ENCODE results near the gene TOMM5. TPM values are rescaled to one million over a fixed set of nuclear protein-coding genes. Genes with fewer than 3 reads are reported as not detected.
"Not testable (repeated sequence)": the region's sequence is repeated elsewhere in the genome, so short reads cannot be mapped to it uniquely, and the experiment has no call there.

Gene TOMM5
- total RNA-seq, 1 donor from 2014 or later: 72.0 TPM

- H3K4me3 ChIP-seq (ENCODE audit: low read length in 3 of 3): no peak overlapping the region
- H3K9ac ChIP-seq (ENCODE audit: low read depth in 1 of 3, low read length in 3 of 3): no peak overlapping the region
Measured at GRCh38 chr9:37617161-37617560, 24.8 kb upstream of the TOMM5 start.

GRCh38 chr9:37611961-37612360 lies 19.6 kb upstream of the TOMM5 start:
- H3K4me1 ChIP-seq (ENCODE audit: control insufficient read depth in 3 of 3, insufficient read depth in 3 of 3, low read length in 3 of 3): no peaks in the 10 kb centered on the region
- H3K4me3 ChIP-seq (ENCODE audit: low read length in 3 of 3): no peak overlapping the region
- H3K27me3 ChIP-seq (ENCODE audit: control insufficient read depth in 3 of 3, insufficient read depth in 3 of 3, low read length in 3 of 3): peaks cover 0 to 3% (median 0%) of the 10 kb centered on the region in 3 donors
- H3K36me3 ChIP-seq (ENCODE audit: control insufficient read depth in 3 of 3, insufficient read depth in 3 of 3, low read length in 3 of 3): no peaks in the 10 kb centered on the region
- no peak overlapping the region for H3K9ac ChIP-seq (ENCODE audit: low read depth in 1 of 3, low read length in 3 of 3)
- no peak overlapping the region for H3K27ac ChIP-seq (ENCODE audit: low read depth, low read length)
- H3K9me3 ChIP-seq (ENCODE audit: control insufficient read depth in 3 of 3, low read length in 3 of 3): no peaks in the 10 kb centered on the region

More at GRCh38 chr9:37617161-37617560, 24.8 kb upstream of the TOMM5 start:
- Histone ChIP-seq H3K9me3 (ENCODE audit: control insufficient read depth in 3 of 3, low read length in 3 of 3) (no peaks in the 10 kb centered on the region), H3K27me3 (ENCODE audit: control insufficient read depth in 3 of 3, insufficient read depth in 3 of 3, low read length in 3 of 3) (peaks cover 0 to 3% (median 0%) of the 10 kb centered on the region in 3 donors), H3K36me3 (ENCODE audit: control insufficient read depth in 3 of 3, insufficient read depth in 3 of 3, low read length in 3 of 3) (no peaks in the 10 kb centered on the region), H3K4me1 (ENCODE audit: control insufficient read depth in 3 of 3, insufficient read depth in 3 of 3, low read length in 3 of 3) (no peaks in the 10 kb centered on the region), H3K27ac (ENCODE audit: low read depth, low read length) (no peak overlapping the region)

- Histone ChIP-seq H3K9ac (ENCODE audit: low read depth in 1 of 3, low read length in 3 of 3) (no peak overlapping the region), H3K9me3 (ENCODE audit: control insufficient read depth in 3 of 3, low read length in 3 of 3) (no peaks in the 10 kb centered on the region), H3K27me3 (ENCODE audit: control insufficient read depth in 3 of 3, insufficient read depth in 3 of 3, low read length in 3 of 3) (peaks cover 0 to 3% (median 0%) of the 10 kb centered on the region in 3 donors), H3K27ac (ENCODE audit: low read depth, low read length) (no peak overlapping the region), H3K36me3 (ENCODE audit: control insufficient read depth in 3 of 3, insufficient read depth in 3 of 3, low read length in 3 of 3) (no peaks in the 10 kb centered on the region), H3K4me1 (ENCODE audit: control insufficient read depth in 3 of 3, insufficient read depth in 3 of 3, low read length in 3 of 3) (no peaks in the 10 kb centered on the region), H3K4me3 (ENCODE audit: low read length in 3 of 3) (no peak overlapping the region)
Measured at GRCh38 chr9:37611014-37611413, 18.6 kb upstream of the TOMM5 start.

GRCh38 chr9:37609735-37610397 lies 17.5 kb upstream of the TOMM5 start:
- H3K27me3 ChIP-seq (ENCODE audit: control insufficient read depth in 3 of 3, insufficient read depth in 3 of 3, low read length in 3 of 3): peaks cover 0 to 3% (median 0%) of the 10 kb centered on the region in 3 donors
- no peaks in the 10 kb centered on the region for H3K4me1 ChIP-seq (ENCODE audit: control insufficient read depth in 3 of 3, insufficient read depth in 3 of 3, low read length in 3 of 3)
- no peaks in the 10 kb centered on the region for H3K9me3 ChIP-seq (ENCODE audit: control insufficient read depth in 3 of 3, low read length in 3 of 3)
- H3K36me3 ChIP-seq (ENCODE audit: control insufficient read depth in 3 of 3, insufficient read depth in 3 of 3, low read length in 3 of 3): no peaks in the 10 kb centered on the region
- H3K27ac ChIP-seq (ENCODE audit: low read depth, low read length): no peak overlapping the region
- H3K9ac ChIP-seq (ENCODE audit: low read depth in 1 of 3, low read length in 3 of 3): no peak overlapping the region
- H3K4me3 ChIP-seq (ENCODE audit: low read length in 3 of 3): no peak overlapping the region

- H3K36me3 ChIP-seq (ENCODE audit: control insufficient read depth in 3 of 3, insufficient read depth in 3 of 3, low read length in 3 of 3): no peaks in the 10 kb centered on the region
Measured at GRCh38 chr9:37608250-37608649, 15.9 kb upstream of the TOMM5 start.

GRCh38 chr9:37604296-37604695 lies 11.9 kb upstream of the TOMM5 start:
- Histone ChIP-seq H3K4me1 (ENCODE audit: control insufficient read depth in 3 of 3, insufficient read depth in 3 of 3, low read length in 3 of 3) (peaks cover 10 to 11% (median 11%) of the 10 kb centered on the region in 3 donors), H3K4me3 (ENCODE audit: low read length in 3 of 3) (no peak overlapping the region), H3K27me3 (ENCODE audit: control insufficient read depth in 3 of 3, insufficient read depth in 3 of 3, low read length in 3 of 3) (no peaks in the 10 kb centered on the region), H3K9ac (ENCODE audit: low read depth in 1 of 3, low read length in 3 of 3) (no peak overlapping the region), H3K9me3 (ENCODE audit: control insufficient read depth in 3 of 3, low read length in 3 of 3) (no peaks in the 10 kb centered on the region), H3K27ac (ENCODE audit: low read depth, low read length) (no peak overlapping the region), H3K36me3 (ENCODE audit: control insufficient read depth in 3 of 3, insufficient read depth in 3 of 3, low read length in 3 of 3) (no peaks in the 10 kb centered on the region)

More at GRCh38 chr9:37608250-37608649, 15.9 kb upstream of the TOMM5 start:
- no peaks in the 10 kb centered on the region for H3K9me3 ChIP-seq (ENCODE audit: control insufficient read depth in 3 of 3, low read length in 3 of 3)
- H3K9ac ChIP-seq (ENCODE audit: low read depth in 1 of 3, low read length in 3 of 3): no peak overlapping the region
- H3K4me1 ChIP-seq (ENCODE audit: control insufficient read depth in 3 of 3, insufficient read depth in 3 of 3, low read length in 3 of 3): peaks cover under 1 to 2% (median 2%) of the 10 kb centered on the region in 3 donors
- no peak overlapping the region for H3K27ac ChIP-seq (ENCODE audit: low read depth, low read length)
- H3K27me3 ChIP-seq (ENCODE audit: control insufficient read depth in 3 of 3, insufficient read depth in 3 of 3, low read length in 3 of 3): peaks cover 0 to 3% (median 0%) of the 10 kb centered on the region in 3 donors
- H3K4me3 ChIP-seq (ENCODE audit: low read length in 3 of 3): no peak overlapping the region

- H3K4me3 ChIP-seq (ENCODE audit: low read length in 3 of 3): peak overlapping the region in 1 of 3 donors; percentile 29
- no peak overlapping the region for H3K27ac ChIP-seq (ENCODE audit: low read depth, low read length)
- H3K36me3 ChIP-seq (ENCODE audit: control insufficient read depth in 3 of 3, insufficient read depth in 3 of 3, low read length in 3 of 3): no peaks in the 10 kb centered on the region
- H3K9ac ChIP-seq (ENCODE audit: low read depth in 1 of 3, low read length in 3 of 3): no peak overlapping the region
- H3K9me3 ChIP-seq (ENCODE audit: control insufficient read depth in 3 of 3, low read length in 3 of 3): no peaks in the 10 kb centered on the region
- peaks cover 10 to 11% (median 11%) of the 10 kb centered on the region in 3 donors for H3K4me1 ChIP-seq (ENCODE audit: control insufficient read depth in 3 of 3, insufficient read depth in 3 of 3, low read length in 3 of 3)
- no peaks in the 10 kb centered on the region for H3K27me3 ChIP-seq (ENCODE audit: control insufficient read depth in 3 of 3, insufficient read depth in 3 of 3, low read length in 3 of 3)
Measured at GRCh38 chr9:37602817-37603216, 10.4 kb upstream of the TOMM5 start.

- not testable (repeated sequence) for H3K36me3 ChIP-seq (ENCODE audit: control insufficient read depth in 3 of 3, insufficient read depth in 3 of 3, low read length in 3 of 3); H3K4me3 ChIP-seq (ENCODE audit: low read length in 3 of 3); H3K27ac ChIP-seq (ENCODE audit: low read depth, low read length); H3K9me3 ChIP-seq (ENCODE audit: control insufficient read depth in 3 of 3, low read length in 3 of 3); H3K9ac ChIP-seq (ENCODE audit: low read depth in 1 of 3, low read length in 3 of 3); H3K27me3 ChIP-seq (ENCODE audit: control insufficient read depth in 3 of 3, insufficient read depth in 3 of 3, low read length in 3 of 3)
- H3K4me1 ChIP-seq (ENCODE audit: control insufficient read depth in 3 of 3, insufficient read depth in 3 of 3, low read length in 3 of 3): peaks cover 10 to 11% (median 11%) of the 10 kb centered on the region in 3 donors
Measured at GRCh38 chr9:37602061-37602460, 9.7 kb upstream of the TOMM5 start.

- Histone ChIP-seq H3K27ac (ENCODE audit: low read depth, low read length) (no peak overlapping the region), H3K9me3 (ENCODE audit: control insufficient read depth in 3 of 3, low read length in 3 of 3) (no peaks in the 10 kb centered on the region), H3K4me1 (ENCODE audit: control insufficient read depth in 3 of 3, insufficient read depth in 3 of 3, low read length in 3 of 3) (peaks cover 3 to 19% (median 8%) of the 10 kb centered on the region in 3 donors), H3K36me3 (ENCODE audit: control insufficient read depth in 3 of 3, insufficient read depth in 3 of 3, low read length in 3 of 3) (no peaks in the 10 kb centered on the region), H3K9ac (ENCODE audit: low read depth in 1 of 3, low read length in 3 of 3) (no peak overlapping the region), H3K4me3 (ENCODE audit: low read length in 3 of 3) (no peak overlapping the region), H3K27me3 (ENCODE audit: control insufficient read depth in 3 of 3, insufficient read depth in 3 of 3, low read length in 3 of 3) (peaks cover 0 to 5% (median 0%) of the 10 kb centered on the region in 3 donors)
Measured at GRCh38 chr9:37596504-37596903, 4.1 kb upstream of the TOMM5 start.

GRCh38 chr9:37593883-37594448 lies 1.6 kb upstream of the TOMM5 start:
- H3K27me3 ChIP-seq (ENCODE audit: control insufficient read depth in 3 of 3, insufficient read depth in 3 of 3, low read length in 3 of 3): peaks cover 0 to 5% (median 0%) of the 10 kb centered on the region in 3 donors
- H3K36me3 ChIP-seq (ENCODE audit: control insufficient read depth in 3 of 3, insufficient read depth in 3 of 3, low read length in 3 of 3): peaks cover 0 to 2% (median 1%) of the 10 kb centered on the region in 3 donors
- peak overlapping the region; percentile 34 to 55 (median 55) for H3K4me3 ChIP-seq (ENCODE audit: low read length in 3 of 3)
- H3K27ac ChIP-seq (ENCODE audit: low read depth, low read length): no peak overlapping the region
- no peaks in the 10 kb centered on the region for H3K9me3 ChIP-seq (ENCODE audit: control insufficient read depth in 3 of 3, low read length in 3 of 3)
- H3K9ac ChIP-seq (ENCODE audit: low read depth in 1 of 3, low read length in 3 of 3): peak overlapping the region in 1 of 3 donors; percentile 32
- peaks cover 12 to 33% (median 13%) of the 10 kb centered on the region in 3 donors for H3K4me1 ChIP-seq (ENCODE audit: control insufficient read depth in 3 of 3, insufficient read depth in 3 of 3, low read length in 3 of 3)
